GM19467 (cell line): ENCODE results near the gene TUBA3D.
A peak's percentile ranks its signal among the peaks of the same experiment; 100 is the strongest.
"Not testable (repeated sequence)": the region's sequence is repeated elsewhere in the genome, so short reads cannot be mapped to it uniquely, and the experiment has no call there.

Experiments
- ATAC-seq: cut with Tn5 transposase; IDR thresholded peaks from one replicate; pipeline ENCODE4 v1.9.1; 2021; ENCODE audit warnings: mild to moderate bottlenecking, moderate library complexity; ENCODE audit not compliant: unreplicated experiment

The TUBA3D gene

GRCh38 chr2:131483981-131484820, 8.3 kb downstream of the TUBA3D start:
- not testable (repeated sequence) for ATAC-seq

- ATAC-seq, result not testable (repeated sequence)
These were observed 9.1 kb downstream of the TUBA3D start for GRCh38 chr2:131484906-131485460.

DNA sequence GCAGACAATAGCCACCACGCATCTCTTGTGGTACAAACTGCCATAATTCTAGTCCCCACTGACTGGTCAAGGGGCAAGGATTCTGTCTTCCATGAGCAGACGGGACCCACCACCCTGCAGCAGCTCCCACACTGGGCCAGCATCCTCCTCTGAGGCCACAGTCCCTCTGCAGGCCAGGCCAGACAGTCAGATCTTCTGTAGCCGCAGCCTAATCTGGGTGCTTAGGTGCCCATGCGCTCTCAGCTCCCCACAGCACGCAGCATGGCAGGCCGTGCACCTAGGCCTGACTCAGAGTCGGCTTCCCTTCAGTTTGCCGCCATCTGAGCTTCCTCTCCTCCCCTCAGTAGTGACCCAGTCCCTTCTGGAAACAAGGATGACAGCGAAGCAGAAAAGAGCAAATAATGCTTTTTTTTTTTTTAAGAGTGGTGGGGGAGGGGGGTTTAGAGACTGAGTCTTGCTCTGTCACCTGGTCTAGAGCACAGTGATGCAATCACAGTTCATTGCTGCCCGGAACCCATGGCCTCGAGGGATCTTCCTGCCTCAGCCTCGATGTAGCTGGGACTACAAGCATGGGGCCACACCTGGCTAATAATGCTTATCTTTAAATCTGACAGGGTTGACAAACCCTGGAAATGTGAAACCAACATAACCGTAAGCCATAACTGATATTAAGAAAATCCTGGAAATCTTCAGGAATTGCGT, 10.4 kb downstream of the TUBA3D start:
- not testable (repeated sequence) for ATAC-seq

DNA sequence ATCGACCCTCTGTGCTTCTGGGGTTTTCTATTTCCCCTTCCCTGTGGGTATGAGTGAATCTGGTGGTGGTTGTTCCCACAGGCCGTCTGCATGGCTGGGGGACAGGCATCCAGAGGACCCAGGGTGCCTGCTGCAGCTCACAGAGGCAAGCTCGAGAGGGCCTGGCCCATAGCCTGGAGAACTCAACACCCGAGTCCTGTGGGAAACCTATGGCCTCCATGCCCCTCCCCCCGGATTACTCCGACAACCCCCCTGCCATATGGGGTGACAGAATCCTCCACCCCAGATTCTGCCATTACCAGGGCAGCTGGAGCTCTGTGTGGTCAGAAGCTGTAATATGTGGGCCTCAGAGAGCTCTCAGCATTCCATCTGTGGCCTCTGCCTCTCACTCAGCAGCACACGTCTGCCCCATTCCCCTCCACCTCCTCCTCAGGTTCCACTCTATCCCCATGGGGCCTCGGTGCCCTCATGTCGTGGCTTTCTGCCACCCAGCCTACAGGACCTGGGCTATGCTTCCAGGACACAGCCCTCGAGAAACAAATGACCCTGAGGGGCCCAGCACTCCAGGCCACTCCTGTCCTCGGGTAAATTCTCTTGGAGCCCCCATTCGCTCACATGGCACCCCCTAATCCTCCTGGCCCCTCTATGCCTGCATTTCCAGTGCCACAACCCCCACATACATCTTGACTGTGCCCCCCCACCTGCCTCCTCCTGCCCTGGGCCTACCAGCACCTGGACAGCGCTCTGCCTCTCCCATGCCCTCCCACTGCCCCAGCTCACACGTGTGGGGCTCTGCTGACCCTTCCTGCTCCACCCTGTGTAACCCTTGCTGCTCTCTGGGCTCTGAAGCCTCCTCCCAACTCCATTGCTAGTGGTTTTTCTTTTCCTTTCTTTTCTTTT, 12.6 kb downstream of the TUBA3D start:
- ATAC-seq, result no peak

- ATAC-seq, result not testable (repeated sequence)
These were observed 14.9 kb downstream of the TUBA3D start for GRCh38 chr2:131490616-131491468.

- ATAC-seq, result not testable (repeated sequence)
These were observed 15.5 kb downstream of the TUBA3D start for GRCh38 chr2:131491469-131491836.

DNA sequence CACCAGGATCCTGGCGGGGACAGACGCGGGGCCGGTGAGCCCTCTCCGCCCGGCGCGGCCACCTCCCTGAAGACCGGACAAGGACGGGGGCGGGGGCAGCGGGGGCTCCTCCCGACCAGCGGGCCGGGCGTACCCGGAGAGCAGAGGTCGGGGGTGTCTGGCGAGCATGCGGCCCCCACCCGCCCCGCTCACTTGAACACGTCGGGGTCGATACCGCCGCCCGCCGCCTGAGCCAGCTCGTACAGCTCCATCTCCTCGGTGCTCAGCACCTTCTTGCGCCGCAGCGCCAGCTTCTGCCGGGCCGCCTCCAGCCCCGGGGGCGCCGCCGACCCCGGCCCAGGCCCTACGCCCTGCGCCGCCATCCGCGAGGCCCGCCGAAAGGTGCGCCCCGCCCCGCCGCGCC, 16.1 kb downstream of the TUBA3D start, which contains the start of gene MZT2A:
MZT2A (minus strand) TSS at position 383 of the 403 bp plus-strand sequence; CDS start at position 362, 21 bp downstream.
- ATAC-seq, result peak; percentile 13

DNA sequence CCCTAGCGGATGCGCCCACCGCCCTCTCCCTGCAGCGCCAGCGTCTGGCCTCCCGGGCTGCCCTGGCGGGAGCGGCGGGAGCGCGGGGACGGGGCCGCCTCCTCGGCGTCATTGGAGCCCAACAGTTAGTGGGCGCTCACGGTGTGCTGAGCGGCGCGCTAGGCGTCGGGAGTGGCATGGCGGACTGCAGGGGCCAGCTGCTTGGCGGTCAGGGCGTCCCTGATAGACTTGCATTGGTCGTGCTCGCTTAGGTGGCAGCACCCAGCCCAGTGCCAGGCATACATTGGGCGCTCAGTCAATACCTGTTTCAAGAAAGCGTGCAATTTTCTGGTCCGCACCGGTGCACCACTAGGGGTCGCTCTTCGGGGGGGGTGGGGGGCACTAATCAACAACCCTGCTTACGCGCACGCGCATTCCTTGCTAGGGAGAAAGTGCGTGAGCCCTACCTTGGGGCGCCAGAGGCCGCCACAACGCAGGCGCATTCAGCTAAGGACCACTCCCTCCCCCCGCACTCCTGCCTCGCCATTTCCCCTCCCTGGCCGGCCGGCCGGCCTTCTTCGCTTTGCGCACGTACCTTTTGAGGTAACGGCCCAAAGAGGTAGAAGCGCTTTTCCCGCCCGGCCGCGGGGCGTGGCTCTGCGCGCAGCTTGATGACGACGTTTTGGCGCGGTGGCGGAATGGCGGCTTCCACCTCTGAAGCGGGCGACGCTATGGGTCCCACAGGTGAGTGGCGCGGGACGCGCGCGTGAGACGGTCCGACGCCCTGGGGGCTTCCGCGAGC, 16.7 kb downstream of the TUBA3D start:
- peak; percentile 68 for ATAC-seq

GRCh38 chr2:131493199-131493968, 17.5 kb downstream of the TUBA3D start:
- ATAC-seq, result peak; percentile 19

GRCh38 chr2:131495506-131495905, 19.6 kb downstream of the TUBA3D start:
- ATAC-seq, result not testable (repeated sequence)

DNA sequence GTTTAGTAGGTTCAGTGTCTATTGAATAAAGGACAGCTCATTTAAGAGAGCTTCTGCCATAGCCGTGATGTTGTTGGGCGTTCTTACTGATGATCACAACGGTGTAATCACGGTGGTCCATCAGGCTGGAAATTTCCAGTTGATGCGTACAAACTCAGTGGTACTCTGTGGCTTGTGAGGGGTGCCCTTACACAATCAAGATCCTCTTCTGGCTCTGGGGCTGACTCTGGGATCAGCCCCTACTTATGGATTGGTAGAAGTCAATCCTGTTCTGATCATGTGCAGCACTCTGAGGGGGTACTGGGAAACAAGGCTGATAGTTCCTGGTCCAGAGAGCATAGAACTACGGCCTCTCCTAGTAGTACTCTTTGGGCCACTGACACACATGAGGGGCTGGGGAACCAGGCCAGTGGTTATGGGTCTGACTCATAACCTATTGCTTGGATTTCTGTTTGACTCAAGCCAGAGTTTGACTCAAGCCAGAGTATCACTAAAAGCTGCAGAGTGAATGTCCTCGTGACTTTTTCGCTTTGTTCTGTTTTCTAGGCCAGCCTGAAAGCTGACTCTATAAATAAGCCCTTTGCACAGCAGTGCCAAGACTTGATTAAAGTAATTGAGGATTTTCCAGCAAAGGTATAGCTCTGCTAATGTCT, 22.5 kb downstream of the TUBA3D start:
- ATAC-seq, result not testable (repeated sequence)

- not testable (repeated sequence) for ATAC-seq
These were observed 27.7 kb downstream of the TUBA3D start for GRCh38 chr2:131503587-131503986.

DNA sequence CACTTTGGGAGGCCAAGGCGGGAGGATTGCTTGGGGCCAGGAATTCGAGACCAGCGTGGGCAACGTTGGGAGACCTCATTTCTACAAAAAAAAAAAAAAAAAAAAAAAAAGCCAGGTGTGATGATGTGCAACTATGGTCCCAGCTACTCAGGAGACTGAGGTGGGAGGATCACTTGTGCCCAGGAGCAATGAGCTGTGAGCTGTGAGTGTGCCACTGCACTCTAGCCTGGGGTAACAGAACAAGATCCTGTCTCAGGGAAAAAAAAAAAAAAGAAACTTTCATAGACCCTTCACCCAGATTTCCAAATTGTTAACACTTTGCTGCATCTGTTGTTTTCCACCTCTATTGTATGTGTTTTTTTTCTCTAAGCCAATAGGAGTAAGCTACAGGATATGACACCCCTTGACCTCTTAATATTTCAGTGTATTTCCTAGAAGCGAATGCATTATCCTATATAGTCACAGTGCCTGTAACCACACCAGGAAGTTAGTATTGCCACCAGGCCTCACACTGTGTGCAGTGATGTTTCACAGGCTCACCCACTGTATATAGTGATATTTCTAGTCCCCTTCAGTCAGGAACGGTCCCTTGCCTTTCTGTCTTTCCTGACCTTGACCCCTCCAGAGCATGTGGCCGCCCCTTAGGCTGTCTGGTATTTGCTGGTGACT, 28.3 kb downstream of the TUBA3D start:
- ATAC-seq, result not testable (repeated sequence)

DNA sequence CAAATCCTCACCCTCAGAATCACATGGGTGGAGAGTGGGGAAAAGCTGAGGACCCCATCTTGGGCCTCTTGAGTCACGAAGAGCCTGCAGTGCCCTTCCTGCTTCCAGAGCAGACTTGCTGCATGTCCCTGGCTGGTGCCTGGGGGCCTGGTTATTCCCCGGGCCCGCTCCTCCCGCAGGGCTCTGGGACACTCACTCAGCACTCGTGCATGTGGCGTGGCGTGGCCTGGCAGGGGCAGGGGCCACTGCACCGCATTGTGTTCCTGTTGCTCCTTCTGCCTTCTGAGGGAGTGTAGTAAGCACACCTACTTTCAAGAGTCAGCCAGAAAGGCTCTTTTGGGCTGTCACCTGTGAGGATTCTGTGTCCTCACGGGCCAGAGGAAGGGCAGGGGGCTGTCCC, 33.7 kb downstream of the TUBA3D start:
- no peak for ATAC-seq

DNA sequence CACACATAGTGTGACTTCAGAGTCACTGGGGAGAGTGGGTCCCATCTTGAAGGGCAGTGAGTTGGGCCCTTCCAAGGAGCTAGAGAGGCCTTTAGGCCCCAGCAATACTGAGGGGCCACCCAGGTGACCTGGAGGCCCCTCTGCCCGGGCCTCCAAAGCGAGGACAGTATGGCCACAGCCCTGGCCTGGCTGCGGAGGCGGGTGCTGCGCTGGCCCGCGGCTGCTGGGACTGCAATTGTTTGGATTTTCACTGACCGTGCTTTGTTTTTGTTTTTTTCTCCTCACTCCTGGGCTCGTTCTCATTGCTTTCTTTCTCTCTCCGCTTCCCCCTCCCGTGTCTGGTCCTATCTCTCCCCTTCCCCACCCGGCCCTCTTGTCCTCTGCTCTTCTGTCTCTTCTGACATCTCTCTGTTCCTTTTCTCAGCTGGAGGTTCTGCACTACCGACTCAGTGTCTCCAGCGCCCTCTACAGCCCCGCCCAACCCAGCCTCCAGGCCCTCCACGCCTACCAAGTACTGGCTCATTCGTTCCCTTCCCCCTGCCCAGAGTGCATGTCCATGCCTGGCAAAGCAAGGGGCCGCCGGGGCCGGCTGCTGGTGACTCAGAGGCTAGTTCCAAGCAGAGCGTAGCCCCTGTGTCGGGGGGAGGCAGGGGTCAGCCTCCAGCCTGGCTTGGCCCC, 35.5 kb downstream of the TUBA3D start:
- ATAC-seq, result not testable (repeated sequence)
